Bronchial epithelial cell (primary cell): ENCODE data around the gene LIN37. TPM values are rescaled to one million over a fixed set of nuclear protein-coding genes. Genes with fewer than 3 reads are reported as not detected.
"Not testable (repeated sequence)": the region's sequence is repeated elsewhere in the genome, so short reads cannot be mapped to it uniquely, and the experiment has no call there.

Experiments used
- DNase-seq: peaks from one replicate; pipeline ENCODE4 v3.0.0-alpha.2; 2010; ENCODE audit warnings: low read depth
- FAIRE-seq: peaks from 2 replicates; lab custom pipeline; 2011; peaks lifted over from hg19 to GRCh38; lab: Jason Lieb, UNC
- H3K27me3 ChIP-seq: 2 replicates; pipeline ENCODE4 v1.5.1; 2011; ENCODE audit warnings: low read length; ENCODE audit not compliant: control insufficient read depth, insufficient read depth
- H3K36me3 ChIP-seq: 2 replicates; pipeline ENCODE4 v1.5.1; 2011; ENCODE audit warnings: low read length; ENCODE audit not compliant: control insufficient read depth, insufficient read depth
- H3K4me3 ChIP-seq: 2 replicates; pipeline ENCODE4 v1.5.1; 2011; ENCODE audit warnings: mild to moderate bottlenecking, low read depth, low read length, control low read depth
- total RNA-seq: library from RNA; depleted of rRNA; stranded (reverse); fragments of >200 nt; gene quantifications from 2 replicates; pipeline ENCODE4 v1.2.1, GENCODE V29; 2014
- TF ChIP-seq, protein P1 (sequence below): IDR thresholded peaks from 2 replicates; pipeline ENCODE4 v1.5.1; 2011; ENCODE audit warnings: mild to moderate bottlenecking, moderate library complexity, low read length, control low read depth, inconsistent platforms; ENCODE audit not compliant: insufficient read depth, severe bottlenecking

Gene LIN37
- total RNA-seq, 1 donor from 2014 or later: 5.3 TPM

DNA sequence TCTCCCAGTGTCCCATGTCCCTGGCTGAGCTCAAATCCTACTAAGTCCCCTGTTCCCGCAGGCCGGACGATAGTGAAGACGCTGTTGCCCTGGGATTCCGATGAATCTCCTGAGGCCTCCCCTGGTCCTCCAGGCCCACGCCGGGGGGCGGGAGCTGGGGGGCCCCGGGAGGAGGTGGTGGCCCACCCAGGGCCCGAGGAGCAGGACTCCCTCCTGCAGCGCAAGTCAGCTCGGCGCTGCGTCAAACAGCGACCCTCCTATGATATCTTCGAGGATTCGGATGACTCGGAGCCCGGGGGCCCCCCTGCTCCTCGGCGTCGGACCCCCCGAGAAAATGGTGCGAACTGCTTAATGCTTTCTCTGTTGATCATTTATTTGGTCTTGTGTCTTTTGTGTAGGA is 24.7 kb upstream of the LIN37 start:
- Histone ChIP-seq H3K27me3 (no peaks in the 10 kb centered on the region), H3K4me3 (no peak overlapping the region), H3K36me3 (peaks cover 60% of the 10 kb centered on the region)
- FAIRE-seq (no peak), DNase-seq (no peak)
- TF ChIP-seq, protein P1, sequence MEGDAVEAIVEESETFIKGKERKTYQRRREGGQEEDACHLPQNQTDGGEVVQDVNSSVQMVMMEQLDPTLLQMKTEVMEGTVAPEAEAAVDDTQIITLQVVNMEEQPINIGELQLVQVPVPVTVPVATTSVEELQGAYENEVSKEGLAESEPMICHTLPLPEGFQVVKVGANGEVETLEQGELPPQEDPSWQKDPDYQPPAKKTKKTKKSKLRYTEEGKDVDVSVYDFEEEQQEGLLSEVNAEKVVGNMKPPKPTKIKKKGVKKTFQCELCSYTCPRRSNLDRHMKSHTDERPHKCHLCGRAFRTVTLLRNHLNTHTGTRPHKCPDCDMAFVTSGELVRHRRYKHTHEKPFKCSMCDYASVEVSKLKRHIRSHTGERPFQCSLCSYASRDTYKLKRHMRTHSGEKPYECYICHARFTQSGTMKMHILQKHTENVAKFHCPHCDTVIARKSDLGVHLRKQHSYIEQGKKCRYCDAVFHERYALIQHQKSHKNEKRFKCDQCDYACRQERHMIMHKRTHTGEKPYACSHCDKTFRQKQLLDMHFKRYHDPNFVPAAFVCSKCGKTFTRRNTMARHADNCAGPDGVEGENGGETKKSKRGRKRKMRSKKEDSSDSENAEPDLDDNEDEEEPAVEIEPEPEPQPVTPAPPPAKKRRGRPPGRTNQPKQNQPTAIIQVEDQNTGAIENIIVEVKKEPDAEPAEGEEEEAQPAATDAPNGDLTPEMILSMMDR: no peak

DNA sequence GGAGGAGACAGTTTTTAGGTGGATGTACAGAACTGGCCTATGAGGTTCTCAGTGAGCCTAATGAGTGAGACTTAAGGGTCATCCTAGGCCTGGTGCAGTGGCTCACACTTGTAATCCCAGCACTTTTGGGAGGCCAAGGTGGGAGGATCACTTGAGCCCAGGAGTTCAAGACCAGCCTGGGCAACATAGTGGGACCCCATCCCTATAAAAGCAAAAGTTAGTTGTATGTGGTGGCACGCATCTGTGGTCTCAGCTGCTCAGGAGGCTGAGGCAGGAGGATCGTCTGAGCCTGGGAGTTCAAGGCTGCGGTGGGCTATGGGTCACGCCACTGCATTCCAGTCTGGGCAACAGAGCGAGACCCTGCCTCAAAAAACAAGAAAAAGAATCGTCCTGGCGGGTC is 24.2 kb upstream of the LIN37 start:
- H3K36me3 ChIP-seq: peaks cover 62% of the 10 kb centered on the region
- not testable (repeated sequence) for H3K4me3 ChIP-seq, H3K27me3 ChIP-seq, FAIRE-seq, DNase-seq

DNA sequence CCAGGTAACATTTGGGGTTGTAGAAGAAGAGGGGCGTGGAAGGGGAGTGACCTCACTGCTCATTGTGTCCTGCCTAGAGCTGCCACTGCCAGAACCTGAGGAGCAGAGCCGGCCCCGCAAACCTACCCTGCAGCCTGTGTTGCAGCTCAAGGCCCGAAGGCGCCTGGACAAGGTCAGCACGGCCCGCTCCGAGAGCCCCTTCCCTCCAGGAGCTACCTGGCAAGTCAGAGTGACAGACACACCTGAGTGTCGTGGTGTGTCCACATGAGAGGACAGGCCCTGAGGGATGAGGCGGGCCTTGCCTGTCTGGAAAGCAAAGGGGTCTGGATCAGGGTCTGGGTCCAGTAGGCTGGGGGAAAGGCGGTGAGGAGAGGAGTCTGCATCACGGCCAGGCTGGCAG is 23.8 kb upstream of the LIN37 start:
- DNase-seq (no peak), FAIRE-seq (no peak)
- H3K27me3 ChIP-seq: no peaks in the 10 kb centered on the region
- H3K4me3 ChIP-seq: no peak overlapping the region
- TF ChIP-seq, protein P1: no peak
- peaks cover 62% of the 10 kb centered on the region for H3K36me3 ChIP-seq

DNA sequence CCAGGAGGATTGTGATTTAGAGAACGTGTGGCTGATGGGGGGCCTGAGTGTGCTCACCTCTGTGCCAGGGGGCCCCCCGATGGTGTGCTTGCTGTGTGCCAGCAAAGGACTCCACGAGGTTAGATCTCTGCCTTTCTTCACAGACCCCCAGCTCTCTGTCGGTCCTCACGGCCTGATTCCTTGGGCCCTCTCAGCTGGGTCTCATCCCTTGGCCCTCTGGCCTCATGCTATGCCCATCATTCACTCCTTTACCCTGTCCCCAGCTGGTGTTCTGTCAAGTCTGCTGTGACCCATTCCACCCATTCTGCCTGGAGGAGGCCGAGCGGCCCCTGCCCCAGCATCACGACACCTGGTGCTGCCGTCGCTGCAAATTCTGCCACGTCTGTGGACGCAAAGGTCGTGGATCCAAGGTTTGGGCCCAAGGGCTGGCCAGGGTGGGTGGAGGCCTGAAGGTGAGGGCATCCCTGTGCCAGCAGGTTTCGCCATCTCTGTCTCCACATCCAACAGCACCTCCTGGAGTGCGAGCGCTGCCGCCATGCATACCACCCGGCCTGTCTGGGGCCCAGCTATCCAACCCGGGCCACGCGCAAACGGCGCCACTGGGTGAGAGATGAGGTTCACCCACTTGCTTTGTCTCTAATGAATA is 23.0 kb upstream of the LIN37 start:
- H3K27me3 ChIP-seq: no peaks in the 10 kb centered on the region
- peaks cover 67% of the 10 kb centered on the region for H3K36me3 ChIP-seq
- DNase-seq: no peak
- no peak for FAIRE-seq
- H3K4me3 ChIP-seq: no peak overlapping the region
- TF ChIP-seq, protein P1: no peak

DNA sequence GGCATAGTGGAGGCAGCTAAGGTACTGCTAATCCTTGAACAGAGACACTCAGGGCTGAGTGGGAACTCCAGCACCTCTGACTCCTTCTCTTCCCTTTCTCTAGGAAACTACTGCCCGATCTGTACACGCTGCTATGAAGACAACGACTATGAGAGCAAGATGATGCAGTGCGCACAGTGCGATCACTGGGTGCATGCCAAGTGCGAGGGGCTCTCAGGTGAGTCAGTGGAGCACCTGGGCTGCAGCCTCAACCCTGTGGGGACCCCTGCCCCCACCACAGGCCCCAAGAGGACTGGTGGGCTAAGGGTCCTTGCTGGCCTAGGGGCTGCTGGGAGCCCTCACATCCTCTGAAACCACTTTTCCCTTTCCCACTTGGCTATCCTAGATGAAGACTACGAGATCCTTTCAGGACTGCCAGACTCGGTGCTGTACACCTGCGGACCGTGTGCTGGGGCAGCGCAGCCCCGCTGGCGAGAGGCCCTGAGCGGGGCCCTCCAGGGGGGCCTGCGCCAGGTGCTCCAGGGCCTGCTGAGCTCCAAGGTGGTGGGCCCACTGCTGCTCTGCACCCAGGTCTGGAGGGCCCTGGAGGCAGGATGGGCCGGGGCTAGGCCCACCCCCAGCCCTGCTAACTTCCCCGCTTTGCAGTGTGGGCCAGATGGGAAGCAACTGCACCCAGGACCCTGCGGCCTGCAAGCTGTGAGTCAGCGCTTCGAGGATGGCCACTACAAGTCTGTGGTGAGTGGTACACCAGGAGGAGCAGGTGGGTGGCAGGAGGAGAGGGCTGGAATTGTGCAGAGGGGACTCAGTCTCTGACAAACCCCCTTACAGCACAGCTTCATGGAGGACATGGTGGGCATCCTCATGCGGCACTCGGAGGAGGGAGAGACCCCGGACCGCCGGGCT is 21.1 kb upstream of the LIN37 start:
- DNase-seq: no peak
- Histone ChIP-seq H3K4me3 (no peak overlapping the region), H3K27me3 (no peaks in the 10 kb centered on the region), H3K36me3 (peaks cover 70% of the 10 kb centered on the region)
- TF ChIP-seq, protein P1: no peak
- no peak for FAIRE-seq

DNA sequence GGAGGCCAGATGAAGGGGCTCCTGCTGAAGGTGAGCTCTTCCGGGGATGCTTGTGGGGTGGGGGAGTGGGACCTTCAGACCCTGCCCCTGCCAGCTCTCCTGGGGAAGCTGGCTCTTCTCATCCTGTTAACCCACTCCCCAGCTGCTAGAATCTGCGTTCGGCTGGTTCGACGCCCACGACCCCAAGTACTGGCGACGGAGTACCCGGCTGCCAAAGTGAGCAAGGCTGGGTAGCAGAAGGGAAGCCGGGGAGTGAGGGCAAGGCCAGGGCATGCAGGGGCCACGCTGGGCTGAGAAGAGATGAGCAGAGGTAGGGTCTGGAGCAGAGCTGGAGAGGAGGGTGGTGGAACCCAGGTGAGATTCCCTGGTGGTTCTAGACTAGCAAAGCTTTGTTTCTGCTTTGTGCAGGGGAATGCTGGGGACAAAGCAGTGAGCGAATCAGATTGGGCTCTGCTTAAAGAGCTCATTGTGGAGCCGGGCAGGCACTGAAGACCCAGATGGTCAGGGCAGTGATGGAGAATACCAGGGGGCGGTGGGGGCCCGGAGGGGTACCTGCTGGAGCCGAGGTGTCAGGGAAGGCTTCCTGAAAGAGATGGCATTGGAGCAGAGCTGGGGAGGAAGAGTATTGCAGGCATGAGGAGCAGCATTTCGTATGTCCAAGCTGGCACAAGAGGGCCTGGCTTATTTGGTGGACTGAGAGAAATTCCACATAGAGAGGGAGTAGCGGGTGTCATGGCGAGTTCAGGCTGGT is 20.2 kb upstream of the LIN37 start:
- no peak overlapping the region for H3K4me3 ChIP-seq
- no peaks in the 10 kb centered on the region for H3K27me3 ChIP-seq
- peaks cover 67% of the 10 kb centered on the region for H3K36me3 ChIP-seq
- DNase-seq (no peak), FAIRE-seq (no peak)
- TF ChIP-seq, protein P1: no peak
